ENCODE results near the gene CD46.

Gene CD46

DNA sequence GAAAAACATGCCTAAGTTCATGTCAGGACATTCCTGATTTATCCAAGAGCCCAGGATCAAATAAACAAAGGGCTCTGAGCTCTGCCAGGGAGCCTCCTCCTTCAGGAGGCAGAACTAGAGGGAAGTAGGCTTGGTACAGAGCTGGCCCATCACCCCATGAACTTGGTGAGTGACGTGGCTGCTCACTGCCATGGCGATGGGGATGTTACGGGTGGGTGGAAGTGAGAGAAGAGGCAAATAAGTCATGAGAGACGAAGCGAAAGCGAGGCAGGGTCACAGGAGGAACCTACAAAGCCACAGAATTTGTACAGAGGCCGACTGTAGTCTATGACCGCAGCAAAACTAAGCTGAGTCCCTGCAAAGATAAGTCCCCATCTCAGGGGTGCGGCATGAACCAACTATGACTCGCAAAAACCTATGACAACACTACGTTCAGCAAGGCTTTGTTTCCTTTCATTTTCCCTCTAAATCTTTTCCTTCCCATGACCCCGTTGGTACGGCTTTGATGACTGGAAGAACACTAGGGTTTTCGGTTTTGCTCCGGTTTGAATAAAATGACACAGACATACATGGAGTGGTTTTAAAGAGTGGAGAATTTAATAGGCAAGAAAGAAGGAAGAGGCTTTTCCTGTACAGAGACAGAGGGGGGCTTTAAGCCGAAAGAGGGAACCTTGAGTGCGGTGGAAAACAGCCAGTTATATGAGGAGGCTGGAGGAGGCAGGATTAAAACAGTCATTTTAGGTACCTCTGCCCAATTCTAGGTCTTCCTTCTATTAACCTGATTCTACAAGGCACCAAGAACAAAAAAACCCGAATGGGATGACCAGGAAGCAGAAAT, 74.1 kb downstream of the CD46 start:
- DNase-seq (ENCODE audit: insufficient read length, low spot score) (peak; percentile 57), FAIRE-seq (peak; percentile 100)

GRCh38 chr1:207826557-207827487, 75.0 kb downstream of the CD46 start:
- DNase-seq (ENCODE audit: insufficient read length, low spot score): no peak
- no peak for FAIRE-seq

DNA sequence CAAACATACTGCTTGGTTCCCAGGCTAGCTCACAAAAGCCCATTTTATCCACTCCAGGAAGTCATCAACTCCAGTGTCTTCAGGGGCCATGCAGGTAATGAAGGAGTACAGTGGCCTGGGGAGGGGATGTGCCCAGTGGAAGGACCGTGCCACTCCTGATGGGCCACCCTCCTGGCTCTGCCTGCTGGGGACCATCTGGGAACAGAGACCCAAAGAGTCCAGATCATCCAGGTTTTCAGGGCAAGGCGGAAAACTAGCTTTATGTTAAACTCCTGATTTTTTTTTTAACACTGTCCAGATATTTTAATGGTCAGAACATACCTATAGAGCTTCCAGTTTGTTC, 75.6 kb downstream of the CD46 start:
- DNase-seq (ENCODE audit: insufficient read length, low spot score) (no peak), FAIRE-seq (no peak)

DNA sequence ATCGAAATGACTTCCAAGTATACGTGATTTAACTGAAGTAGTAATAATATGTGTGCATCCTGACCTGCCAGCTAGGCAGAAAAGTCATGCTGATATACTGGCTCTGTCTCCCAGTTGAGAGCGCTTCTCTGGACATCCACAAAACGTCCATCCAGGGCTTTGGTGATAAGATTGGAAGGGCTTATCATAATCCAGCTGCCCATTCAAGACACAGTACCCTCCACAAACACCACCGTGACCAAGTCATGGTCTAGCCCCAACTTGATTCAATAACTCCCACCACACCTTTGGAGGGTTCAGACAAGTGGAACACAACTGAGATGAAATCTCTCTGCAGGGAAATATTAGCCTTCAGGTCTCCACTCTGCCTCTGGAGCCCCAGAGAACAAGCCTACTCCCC, 76.2 kb downstream of the CD46 start:
- no peak for DNase-seq (ENCODE audit: insufficient read length, low spot score)
- no peak for FAIRE-seq

DNA sequence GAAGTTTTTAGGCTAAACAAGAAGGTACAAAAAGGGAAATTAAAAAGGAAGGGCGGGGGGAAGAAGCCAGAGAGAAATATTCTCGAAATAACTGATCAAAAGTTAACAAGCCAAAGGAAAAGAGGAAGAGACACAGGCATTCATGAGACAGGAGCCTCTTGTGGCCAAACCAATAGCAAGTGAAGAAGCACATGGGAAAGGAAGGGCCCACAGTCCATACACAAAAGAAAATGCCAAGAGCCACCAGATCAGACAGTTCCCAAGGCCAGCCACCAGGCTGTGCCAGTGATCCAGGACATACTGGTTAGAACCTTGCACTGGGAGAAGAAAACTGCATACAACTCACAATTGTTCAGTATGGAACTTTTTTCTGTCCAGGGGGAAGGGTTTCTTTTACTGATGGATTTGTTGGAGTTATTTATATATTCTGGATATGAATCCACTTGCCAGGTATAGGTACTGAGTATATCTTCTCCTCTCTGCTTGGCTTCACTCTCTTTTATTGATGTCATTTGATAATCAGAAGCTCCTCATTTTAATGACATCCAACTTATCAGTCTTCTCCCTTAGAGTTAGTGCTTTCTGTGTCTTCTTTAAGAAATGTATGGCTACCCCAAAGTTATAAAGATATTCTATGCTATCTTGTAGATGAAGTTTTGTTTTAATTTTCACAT, 76.8 kb downstream of the CD46 start:
- FAIRE-seq (peak; percentile 93), DNase-seq (ENCODE audit: insufficient read length, low spot score) (no peak)

- FAIRE-seq (no peak), DNase-seq (ENCODE audit: insufficient read length, low spot score) (no peak)
Measured at GRCh38 chr1:207829576-207829975, 77.7 kb downstream of the CD46 start.

GRCh38 chr1:207830788-207831187, 78.9 kb downstream of the CD46 start:
- DNase-seq (ENCODE audit: insufficient read length, low spot score): no peak
- no peak for FAIRE-seq

- FAIRE-seq: peak; percentile 97
- DNase-seq (ENCODE audit: insufficient read length, low spot score): peak; percentile 57
Measured at GRCh38 chr1:207831517-207832327, 79.9 kb downstream of the CD46 start.

- DNase-seq (ENCODE audit: insufficient read length, low spot score) (no peak), FAIRE-seq (no peak)
Measured at GRCh38 chr1:207832796-207833195, 80.9 kb downstream of the CD46 start.

DNA sequence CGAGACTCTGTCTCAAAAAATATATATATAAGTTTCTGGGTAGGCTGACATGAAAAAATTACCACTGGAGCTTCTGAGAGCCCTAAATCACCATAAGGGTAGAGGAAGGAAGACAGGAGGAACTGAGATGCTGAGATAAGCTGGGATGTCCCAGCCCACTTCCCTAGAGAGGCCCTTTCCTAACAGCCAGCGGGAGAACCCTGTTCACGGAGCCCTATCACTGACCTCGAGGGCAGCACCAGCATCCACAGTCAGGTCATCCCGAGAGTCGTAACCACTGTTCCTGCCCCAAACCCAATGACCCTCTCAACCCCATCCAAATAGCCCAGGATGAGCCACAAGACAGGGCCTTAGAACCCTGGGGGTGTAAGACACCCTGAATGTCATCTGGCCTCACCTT, 81.5 kb downstream of the CD46 start:
- DNase-seq (ENCODE audit: insufficient read length, low spot score) (no peak), FAIRE-seq (no peak)

DNA sequence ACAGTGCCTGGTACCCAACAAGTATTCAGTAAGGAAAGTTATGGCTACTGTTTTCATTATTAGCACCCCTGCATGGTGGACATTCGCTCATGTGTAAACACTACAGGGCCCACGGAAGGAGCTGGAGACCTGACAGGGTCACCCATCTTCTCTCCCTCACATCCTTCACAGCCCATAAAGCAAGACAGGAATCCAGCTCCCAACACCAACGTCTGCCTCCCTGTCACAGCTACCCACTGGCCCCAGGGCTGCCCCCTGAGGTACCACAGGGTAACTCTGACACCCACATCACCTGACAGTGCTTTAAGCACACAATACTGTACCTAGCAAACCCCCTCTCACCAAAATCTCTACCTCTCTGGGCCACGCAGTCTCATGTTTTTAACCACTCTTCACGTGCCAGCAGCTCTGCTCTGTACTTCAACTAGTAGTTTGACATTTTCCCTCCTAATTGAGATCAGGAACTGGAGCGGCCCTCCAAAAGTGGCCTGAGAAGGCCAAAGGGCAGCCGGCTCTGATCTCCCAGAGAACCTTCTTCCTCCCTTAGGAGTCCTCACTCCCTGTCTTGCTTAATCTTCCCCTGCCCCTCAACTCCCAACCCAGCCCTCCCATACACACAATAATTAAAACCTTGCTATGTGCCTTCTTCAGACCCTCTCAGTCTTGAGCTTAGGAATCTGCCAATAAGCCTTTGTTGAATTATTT, 82.3 kb downstream of the CD46 start:
- DNase-seq (ENCODE audit: insufficient read length, low spot score): no peak
- no peak for FAIRE-seq

DNA sequence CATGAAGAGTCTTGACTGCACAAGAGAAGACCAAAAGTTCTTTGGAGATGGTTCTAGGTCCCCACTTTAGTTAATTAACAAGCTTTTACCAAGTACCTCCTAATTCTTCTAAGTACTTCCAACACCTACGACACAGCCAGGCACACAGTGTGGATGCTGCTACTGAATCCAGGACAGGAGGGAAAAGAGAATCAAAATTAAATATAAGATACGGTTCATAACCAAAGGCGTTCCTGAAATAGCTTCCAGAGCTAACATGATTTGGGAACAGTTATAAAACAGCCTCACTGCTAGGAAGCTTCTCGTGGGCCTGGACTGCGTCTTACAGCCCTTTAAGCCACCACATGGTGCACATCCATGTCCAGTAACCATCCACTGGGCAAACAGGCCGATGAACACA, 84.1 kb downstream of the CD46 start:
- no peak for FAIRE-seq
- DNase-seq (ENCODE audit: insufficient read length, low spot score): no peak

GRCh38 chr1:207836591-207837347, 84.9 kb downstream of the CD46 start:
- no peak for FAIRE-seq
- no peak for DNase-seq (ENCODE audit: insufficient read length, low spot score)

GRCh38 chr1:207837673-207838072, 85.8 kb downstream of the CD46 start:
- FAIRE-seq: no peak
- no peak for DNase-seq (ENCODE audit: insufficient read length, low spot score)

DNA sequence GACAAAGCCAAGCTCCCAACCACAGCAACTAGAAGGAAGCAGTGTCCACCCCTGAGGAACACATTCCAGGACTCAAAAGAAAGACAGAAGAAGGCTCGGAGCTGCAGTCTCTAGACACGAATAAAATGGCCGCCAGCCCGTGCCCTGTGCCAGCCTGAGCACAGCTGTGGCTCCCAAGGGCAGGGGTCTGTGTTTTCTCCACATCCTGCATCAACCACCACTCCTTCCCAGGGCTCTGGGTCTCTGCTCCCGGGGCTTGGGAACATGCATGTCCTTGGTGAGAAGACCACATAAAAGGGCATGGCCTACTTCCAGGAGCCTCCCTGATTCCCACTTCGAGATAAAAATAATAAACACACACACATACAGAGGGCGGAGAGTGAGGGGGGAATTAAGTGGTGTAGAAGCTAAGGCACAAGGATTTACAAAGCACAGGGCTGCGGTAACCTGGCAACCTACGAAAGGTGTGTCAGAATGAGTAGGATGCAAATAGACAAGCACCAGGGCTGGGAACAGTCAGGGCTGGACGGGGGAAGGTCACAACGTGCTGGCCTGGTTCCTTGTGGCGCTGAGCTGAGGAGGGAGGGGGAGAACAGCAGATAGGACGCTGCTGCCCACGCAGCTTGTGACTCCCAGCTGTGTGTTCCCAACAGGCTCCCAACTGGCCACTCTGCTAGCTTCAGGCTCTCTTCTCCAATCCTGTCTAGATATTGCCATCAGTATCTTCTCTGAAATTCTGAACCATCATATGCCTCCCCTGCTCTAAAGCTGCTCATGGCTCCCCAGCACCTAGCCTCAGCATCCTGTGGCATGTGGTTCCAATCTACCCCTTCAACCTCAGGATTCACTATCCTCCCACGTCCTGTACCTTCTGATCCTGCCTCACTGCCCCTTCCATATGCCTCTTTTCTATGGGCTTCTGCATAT, 86.6 kb downstream of the CD46 start:
- no peak for DNase-seq (ENCODE audit: insufficient read length, low spot score)
- no peak for FAIRE-seq

GRCh38 chr1:207839083-207839413, 87.2 kb downstream of the CD46 start:
- DNase-seq (ENCODE audit: insufficient read length, low spot score): no peak
- FAIRE-seq: no peak

GRCh38 chr1:207840380-207840779, 88.5 kb downstream of the CD46 start:
- DNase-seq (ENCODE audit: insufficient read length, low spot score): no peak
- no peak for FAIRE-seq

GRCh38 chr1:207841293-207841692, 89.4 kb downstream of the CD46 start:
- DNase-seq (ENCODE audit: insufficient read length, low spot score) (no peak), FAIRE-seq (no peak)

Data from GM19239 (cell line).